ENCODE data around the gene KIF14.
A peak's percentile ranks its signal among the peaks of the same experiment; 100 is the strongest.
"Not testable (repeated sequence)": the region's sequence is repeated elsewhere in the genome, so short reads cannot be mapped to it uniquely, and the experiment has no call there.

Gene KIF14

DNA sequence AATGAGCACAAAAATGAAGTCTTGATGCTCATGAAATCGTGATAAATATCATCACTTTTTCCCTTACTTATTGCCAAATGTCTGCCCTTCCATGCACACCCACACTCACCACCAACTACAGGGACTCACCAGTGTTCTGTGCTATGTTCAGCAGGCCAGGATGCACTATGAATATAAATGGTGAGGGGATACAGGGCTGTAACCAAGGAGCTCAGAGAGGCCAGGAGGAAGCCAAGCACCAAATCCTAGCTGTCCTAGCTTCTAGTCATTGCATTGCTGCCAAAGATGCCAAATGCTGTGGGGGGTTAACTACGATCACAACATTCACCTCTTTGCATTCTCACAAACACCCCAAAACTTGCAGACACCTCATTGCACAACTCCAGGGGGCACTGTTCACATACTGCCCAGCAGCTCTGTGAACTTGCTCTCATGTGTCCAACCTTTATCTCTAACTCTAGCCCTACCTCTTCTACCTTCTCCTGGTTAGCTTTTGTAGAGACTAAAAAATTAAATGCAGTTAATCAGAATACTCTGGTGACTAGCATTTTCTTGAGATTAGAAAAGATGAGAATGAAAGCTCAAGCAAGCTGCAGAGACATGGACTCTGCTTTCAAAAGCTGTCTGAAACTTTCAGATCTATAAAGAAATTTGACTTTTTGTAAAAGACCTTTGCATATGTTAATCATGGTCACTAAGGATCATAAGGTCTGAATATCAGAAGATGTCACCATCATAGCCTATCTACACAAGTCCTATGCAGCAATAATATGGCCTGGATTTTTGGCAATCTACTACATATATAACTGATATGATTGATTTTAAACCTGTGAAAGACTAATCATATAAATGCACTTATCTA, 13.9 kb upstream of the KIF14 start:
- DNase-seq, result no peak

DNA sequence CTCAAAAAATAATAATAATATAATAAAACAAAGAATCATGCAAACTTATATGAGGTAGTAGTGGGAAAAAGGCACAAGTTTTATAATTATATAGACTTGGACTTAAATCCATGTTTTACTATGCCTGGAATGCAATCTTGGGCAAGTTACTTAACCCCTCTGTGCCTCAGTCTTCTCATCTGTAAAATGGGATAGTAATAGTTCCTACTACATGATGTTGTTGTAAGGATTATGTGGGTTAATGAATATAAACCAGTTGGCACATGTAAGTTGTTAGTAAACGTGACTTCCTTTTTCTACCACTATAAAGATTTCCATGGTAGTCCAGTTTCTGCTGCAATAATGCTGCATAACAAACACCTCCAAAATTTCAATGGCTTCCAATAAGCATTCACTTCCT, 10.8 kb upstream of the KIF14 start:
- DNase-seq, result no peak

DNA sequence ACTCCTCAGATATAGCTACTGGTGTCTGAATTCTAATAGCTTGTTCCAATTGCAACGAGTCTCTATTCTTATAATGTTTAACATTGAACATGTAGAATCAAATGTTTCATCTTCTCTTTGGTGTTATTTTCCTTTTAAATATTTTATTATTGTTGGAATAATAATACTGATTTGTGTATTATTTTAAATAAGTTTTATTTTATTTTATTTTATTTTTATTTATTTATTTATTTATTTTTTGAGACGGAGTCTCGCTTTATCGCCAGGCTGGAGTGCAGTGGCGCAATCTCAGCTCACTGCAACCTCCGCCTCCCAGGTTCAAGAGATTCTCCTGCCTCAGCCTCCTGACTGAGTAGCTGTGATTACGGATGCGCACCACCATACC, 10.0 kb upstream of the KIF14 start:
- DNase-seq, result not testable (repeated sequence)

DNA sequence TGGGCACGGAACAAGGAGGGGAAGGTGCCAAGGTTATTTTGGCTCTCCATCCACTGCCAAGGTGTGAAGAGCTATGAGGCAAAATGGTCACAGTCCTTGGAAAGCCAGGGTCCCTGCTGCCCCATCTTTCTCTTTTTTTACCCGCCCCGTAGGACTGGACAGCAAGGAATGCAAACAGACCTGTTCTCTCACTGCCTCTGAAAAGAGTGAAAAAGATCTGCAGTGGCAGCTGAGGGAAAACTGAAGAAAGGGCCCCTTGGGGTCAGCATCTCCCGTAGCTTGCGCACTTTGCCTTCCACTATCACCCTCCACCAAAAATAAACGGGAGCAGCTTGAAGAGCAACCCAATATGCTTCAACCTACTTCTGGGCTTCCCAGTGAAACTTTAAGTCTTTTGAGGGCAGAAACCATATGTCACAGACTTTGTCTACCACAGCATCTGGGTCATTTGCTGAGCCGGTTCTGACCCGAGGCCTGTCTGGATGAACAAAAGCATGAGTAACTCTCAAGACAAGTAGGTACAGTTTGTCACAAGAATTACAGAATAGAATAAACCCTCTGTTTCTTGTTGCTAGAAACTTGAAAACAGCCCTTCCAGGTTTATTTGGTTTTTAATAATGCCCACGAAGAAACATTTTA, 9.4 kb upstream of the KIF14 start:
- no peak for DNase-seq

DNA sequence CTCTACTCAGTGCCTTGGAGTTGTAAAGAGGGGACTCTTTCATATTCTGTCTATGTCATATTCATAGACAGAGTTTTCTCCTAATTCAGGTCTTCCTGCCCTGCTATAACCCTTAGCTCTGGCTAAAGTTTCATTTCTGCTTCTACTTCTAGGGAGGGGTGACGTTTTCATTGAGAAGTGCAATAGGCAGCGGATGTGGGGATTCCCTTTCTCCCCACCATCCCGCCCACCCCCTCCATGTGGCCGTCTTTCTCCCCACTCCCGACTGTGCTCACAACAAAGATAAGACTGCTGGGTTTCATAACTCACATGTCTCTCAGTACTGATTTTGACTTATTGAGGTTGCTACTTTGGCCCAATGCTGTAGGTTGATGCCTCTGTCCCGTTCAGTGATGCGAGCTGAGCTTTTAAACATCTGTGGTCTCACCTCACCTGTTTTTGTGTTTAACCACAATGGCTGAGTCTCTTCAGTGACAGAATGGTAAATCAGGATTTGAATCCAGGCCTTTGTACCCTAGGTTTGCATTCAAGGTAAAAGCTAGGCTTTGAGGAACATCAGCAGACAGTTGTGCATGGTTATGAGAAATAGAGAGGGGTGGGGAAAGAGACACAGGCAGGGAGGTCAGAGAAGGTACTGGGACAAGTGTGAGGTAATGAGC, 7.8 kb upstream of the KIF14 start:
- DNase-seq, result no peak

DNA sequence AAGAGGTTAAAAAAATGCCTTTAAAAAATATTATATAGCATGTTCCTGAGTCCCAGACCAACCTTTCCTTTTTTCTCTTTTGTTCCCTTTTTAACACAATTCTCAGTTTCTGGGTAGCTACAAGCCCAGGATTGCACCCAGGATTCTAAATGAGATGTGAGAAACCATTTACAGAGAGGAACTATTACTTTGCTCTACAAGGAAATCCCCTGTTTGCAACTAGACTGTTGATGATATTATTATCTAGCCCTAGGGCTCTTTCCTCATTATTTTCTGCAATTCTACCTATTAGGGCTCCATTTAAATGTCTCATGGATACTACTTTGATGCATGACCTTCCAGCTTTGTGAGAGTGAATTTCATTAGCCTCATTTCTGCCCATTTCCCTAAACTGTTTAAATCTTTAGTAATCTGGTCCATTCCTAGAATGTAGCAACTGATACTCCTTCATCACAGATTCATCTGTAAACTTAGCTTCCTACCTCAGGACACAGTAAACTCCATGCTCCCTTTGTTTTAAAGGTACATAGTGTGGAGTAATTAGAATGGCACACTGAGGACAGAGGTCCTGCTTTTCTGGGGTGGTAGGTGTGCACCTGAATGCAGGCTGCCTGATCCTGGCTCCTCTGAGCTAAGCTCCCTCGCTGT, 7.1 kb upstream of the KIF14 start:
- DNase-seq, result no peak

DNA sequence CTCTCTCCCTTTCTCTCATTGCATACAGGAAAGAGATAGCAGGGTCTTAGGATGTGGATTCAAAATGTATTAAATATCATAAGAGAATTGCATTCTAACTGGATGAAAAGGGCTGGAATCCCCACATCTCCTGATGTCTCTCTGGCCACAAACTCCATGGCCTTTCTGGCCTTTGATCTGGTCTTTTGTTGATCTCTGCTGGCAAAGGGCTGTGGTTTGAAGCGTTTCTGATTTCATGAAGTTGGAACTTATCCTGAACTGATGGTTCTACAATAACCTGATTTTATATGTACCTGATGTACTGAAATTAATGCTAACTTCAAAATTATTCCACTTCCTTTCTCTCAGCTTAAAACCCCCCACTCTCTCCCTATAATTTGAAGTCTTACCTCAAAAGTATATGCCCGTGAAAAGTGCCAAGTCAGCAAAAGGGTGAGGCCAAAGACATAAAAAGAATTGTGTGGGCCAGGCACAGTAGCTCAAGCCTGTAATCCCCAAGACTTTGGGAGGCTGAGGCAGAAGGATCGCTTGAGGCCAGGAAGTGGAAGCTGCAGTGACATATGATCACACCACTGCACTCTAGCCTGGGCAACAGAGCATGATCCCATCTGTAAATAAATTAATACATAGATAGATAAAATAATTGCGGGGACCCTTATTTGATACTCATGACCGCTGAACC, 6.4 kb upstream of the KIF14 start:
- no peak for DNase-seq

DNA sequence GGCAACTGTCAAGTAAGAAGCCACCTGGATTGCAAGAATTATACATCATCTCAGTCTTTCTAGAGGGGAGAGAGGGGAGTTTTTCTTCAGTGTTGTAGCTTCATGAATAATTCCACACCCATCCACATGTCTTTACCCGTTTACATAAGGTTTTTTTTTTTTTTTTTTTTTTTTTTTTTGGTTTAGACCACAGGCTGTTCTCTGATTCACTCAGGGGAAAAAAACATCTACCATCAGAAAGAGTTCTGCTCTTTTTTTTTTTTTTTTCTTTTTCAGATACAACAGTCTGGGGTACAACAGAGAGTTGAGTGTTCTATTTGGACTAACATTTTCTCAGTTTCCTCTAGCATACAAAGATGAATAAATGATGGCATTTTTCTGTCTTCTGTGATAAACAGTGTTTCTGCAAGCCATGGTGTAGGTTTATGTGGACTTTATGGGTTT, 4.9 kb upstream of the KIF14 start:
- no peak for DNase-seq

DNA sequence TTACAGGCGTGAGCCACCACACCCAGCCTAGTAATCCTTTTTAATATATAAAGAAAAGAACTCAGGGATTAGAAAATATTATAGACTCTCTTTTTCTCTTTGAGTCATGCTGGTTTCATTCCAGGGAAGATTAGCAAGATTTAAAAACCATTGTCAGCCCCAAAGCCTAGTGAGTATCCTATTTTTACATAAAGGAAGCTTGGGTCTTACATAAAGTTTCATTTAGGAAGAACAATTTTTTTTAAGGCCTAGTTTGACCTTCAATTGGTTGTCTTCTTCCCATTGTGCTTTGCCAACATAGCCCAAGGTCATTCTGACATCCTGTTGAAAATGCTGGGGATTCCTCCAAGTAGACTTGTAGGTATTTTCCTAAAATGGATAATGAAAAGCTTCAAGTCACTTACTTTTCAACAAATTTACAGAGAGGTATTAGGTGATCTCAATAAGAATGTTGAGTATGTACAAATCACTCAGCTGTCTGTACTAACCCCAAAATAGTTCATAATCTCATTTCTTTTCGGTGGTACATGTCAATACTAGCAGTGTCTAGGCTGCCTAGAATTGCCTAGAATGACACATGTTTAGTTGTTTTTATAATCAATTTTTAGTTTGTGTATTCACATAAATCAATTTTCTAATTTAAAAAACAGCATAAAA, 4.3 kb upstream of the KIF14 start:
- no peak for DNase-seq

DNA sequence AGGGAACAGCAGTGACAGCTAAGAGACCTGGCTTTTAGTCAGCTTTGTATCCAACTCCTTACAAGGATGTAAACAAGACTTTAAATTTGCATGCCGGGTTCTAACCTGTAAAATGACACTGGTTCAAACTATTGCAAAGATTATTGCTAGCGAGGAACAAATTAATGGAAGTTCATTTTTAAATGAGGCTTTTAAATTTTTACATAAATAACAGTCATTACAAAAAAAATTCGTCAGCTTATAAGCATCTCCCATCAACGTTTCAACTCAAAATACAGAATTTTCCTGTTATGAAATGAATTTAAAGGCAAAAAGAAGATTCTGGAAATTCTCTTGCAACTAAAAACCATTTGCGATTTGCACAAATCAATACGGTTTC, 668 bp downstream of the KIF14 start:
- no peak for DNase-seq

DNA sequence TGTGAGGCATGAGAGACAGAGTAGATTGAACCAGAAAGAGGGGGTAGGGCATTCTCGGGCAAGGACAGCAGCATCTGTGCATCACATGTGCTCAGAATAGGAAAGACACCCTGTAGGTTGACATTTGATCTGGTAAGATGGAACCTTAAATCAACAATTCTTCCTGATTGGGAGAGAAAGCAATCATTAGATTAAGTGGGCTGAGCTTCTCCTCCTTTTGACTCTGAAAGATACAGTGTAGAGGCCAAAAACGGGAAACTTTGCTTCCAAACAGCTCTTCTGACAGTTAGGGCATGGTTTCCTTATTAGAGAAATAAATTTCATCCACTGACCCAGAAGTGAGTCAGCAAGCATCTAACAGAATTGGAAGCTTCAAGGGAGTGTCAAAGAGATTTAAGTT, 9.7 kb downstream of the KIF14 start:
- DNase-seq, result no peak

DNA sequence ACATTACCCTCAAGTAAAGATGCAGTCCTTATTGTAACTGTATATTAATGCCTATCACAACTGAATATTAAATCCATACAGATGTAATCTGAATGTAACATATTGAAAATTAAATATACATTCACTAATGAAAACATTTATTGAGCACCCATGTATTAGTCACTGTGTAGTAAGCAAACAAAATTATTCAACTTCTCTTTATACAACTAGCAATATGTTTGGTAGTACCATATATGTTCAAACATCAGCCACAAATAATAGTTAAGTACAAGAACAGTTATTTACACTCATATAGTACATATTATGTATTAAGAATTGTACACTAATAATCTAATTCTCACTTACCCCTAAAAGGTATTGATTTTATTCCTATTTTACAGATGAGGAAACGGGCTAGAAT, 17.9 kb downstream of the KIF14 start:
- no peak for DNase-seq

DNA sequence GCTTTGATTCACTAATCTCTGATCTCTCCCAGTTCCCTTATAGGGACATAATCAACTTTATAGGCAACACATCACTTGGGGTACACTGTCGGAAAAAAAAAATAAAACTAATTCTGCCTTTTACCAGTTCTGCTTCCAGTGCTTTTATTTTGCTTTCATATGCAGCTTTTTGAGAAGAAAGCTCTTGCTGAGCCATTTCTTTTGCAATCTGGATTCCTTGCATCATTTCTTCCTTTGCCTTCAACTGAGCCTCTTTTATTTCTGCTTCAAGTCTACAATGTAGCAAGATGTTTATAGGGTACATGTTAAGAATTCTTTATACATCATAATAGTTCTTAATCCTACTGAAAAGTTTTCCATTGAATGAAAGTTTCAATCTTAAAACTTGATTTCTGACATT, 30.6 kb downstream of the KIF14 start:
- DNase-seq, result peak; percentile 40 to 43

DNA sequence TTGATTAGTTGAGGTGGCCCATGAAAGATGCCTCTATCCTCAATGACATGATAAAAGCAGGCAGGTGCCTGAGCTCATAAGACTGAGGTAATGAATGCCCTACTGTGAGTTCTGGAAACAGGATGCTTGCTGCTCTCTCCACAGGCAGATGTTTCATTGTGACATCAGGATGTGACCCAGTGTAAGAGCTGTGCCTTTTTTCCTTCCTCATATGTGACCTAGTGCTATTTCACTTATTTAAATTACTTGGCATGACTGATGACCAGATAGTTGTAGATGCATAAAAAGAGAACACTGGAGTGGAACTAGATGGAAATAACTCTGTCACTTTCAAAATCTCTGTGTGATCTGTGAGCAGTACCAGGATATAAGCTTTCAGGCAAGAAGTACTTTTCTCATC, 31.9 kb downstream of the KIF14 start:
- peak; percentile 88 to 91 for DNase-seq

DNA sequence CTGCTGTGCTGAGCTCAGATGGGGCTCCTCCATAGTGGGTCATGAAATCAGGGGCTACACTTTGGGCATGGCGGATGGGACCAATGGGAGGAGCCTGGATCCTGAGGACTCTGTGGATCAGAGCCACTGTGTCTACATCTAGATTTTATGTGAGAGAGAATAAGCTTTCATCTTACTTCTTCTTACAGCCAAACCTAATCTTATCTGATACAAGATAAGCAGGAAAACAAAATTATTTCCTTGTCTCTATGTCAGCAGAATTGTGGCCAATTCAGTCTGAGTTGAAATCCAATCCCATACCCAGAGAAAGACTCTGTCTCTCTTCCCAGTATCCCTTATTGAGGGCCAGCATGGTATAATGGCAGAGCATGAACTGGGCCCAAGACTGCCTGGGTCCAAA, 56.2 kb downstream of the KIF14 start:
- no peak for DNase-seq

DNA sequence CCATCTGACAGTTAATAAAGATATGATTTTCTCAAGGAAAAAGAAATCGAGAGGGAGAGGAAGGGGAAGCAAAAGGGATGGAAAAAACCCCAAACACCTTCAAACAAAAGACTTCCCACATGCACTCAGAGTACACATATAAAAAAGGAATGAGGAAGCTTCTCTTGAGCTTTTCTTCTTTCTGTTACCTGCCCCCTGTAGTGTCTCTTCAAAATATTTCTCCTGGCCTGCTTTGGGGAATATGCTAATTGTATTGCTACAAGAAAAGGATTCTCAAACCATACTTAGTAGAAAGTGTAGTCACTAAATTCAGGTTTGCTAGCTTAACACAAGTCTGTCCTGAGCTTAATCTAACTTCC, 58.7 kb downstream of the KIF14 start:
- no peak for DNase-seq

DNA sequence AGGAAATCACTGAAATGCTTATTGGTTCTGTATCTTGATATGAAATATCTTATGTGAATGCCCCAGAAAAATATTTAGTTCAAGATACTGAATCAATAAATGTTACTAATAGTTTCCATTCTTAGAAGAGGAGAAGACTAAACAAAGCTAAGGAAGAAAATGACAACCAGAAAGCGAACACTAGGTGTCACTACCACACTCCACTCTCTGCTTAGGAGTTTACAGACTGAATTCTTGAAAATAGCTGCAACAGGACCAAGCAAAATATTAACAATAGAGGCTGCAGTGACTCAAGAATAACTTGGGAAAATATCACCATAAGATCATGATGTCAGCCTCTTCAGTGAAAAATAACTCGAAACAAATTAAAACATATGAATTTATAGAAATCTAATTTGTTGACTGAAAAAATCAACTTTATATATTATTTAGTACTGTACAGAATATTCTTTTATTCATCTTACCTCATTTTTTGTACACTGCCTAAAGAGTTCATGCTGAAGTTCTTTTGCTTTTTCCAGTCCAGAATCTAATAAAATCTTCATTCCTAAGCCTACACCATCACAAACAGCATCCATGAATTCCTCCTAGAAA, 61.6 kb downstream of the KIF14 start:
- peak; percentile 65 to 68 for DNase-seq

DNA sequence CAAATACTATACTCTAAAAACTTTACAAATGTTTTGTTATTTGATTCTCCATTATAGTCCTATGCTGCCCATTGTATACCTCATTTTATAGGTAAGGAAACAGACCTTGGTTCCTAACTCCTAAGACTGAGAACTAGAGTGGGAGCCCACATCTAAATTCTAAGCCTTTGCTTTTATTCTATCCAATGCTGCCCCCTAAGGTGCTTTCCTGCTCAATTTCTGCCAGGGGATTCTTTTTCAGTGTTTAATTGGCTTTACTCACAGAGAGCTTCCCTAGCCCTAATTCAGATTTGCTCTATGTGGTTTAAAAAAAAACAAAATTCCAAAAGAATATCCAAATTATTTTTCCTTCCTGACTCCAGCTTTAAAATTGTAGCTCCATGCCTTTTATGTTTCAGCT, 64.5 kb downstream of the KIF14 start:
- peak in 1 of 2 experiments; percentile 1 for DNase-seq

DNA sequence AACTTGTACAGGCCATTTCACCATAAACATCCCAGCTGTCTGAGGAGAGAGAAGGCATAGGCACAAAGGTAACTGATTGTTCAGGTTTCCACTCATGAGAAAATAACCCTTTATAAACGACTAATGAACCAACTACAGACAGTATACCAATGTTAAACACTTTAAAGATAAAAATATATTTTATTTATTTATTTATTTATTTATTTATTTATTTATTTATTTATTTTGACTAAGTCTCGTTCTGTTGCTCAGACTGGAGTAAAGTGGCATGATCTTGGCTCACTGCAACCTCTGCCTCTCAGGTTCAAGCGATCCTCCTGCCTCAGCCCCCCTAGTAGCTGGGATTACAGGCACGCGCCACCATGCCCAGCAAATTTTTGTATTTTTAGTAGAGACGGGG, 67.8 kb downstream of the KIF14 start:
- DNase-seq, result not testable (repeated sequence)

DNA sequence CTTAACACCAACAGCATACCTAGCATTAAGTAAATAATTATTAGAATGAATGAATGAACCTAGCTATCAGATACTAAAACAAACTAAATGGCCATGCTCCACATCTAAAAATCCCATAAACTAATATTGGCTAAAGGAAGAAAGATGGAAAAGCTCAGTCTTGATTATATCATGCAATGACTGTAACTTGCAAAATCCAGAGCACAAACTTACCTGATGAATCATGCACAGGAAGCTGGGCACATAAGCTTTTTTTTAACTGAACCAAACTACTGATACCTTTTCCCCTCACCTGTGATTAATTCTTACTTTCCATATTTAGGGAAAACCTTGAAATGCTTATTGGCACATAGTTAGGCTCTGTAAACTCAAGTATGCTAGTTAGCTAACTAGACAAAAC, 70.2 kb downstream of the KIF14 start:
- no peak for DNase-seq

DNA sequence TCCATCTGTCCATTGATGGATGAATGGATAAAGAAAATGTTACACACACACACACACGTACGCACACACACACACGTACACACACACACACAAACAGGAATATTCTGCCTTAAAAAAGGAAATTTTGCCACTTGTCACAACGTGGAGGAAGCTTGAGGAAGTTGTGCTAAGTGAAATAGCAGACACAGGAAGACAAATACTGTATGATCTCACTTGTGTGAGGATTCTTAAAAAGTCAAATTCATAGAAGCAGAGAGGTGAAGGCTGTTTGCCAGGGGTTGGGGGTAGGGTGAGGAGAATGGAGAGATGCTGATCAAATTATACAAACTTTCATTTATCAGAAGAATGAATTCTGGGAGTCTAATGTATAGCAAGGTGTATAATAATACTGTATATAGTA, 73.2 kb downstream of the KIF14 start:
- no peak for DNase-seq

DNA sequence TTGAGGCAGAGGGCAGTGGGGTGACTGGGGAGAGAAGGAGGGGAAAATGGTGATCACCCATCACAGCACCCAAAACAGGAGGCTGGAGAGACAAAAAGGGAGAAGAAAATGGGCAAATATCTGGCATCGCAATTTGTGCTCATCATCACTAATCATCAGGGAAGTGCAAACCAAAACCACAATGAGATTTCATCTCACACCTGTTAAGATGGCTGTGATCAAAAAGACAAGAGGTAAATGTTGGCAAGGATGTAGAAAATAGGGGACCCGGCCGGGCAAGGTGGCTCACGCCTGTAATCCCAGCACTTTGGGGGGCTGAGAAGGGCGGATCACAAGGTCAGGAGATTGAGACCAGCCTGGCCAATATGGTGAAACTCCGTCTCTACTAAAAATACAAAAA, 74.0 kb downstream of the KIF14 start:
- no peak for DNase-seq
